Adrenal gland (tissue), 5 donors: Measurements from ENCODE around the gene DIP2C.

Source experiments
- CTCF ChIP-seq, 6 experiments: fragments of 450-650 bp in 4 of 6; fragments of 200-600 bp in 2 of 6; sonication (generic) in 1 of 6; IDR thresholded peaks; 1 replicate in 5 of 6; 2 replicates in 1 of 6; pipeline versions ENCODE4 v1.5.1 to v1.8.0; 2016 to 2021; ENCODE audit warnings: antibody characterized with exemption in 6 of 6, mild to moderate bottlenecking in 2 of 6, moderate library complexity in 1 of 6
- POLR2A ChIP-seq, 2 donors: fragments of 450-650 bp; IDR thresholded peaks; one replicate each; pipeline ENCODE4 v1.6.1; 2017; ENCODE audit warnings: antibody characterized with exemption in 2 of 2, mild to moderate bottlenecking in 2 of 2, moderate library complexity in 1 of 2
- donor health status: DM: no; HTN: no; CAD: no.

- TF ChIP-seq POLR2A (IDR thresholded peaks at IDR 0.05) (no peak), CTCF (IDR thresholded peaks at IDR 0.05) (no peak)
These were observed 422.5 kb downstream of the DIP2C start for GRCh38 chr10:266974-267425.
